ENCODE data around the gene AJM1.

GRCh38 chr9:136860529-136860928 lies 18.3 kb downstream of the AJM1 start:
- TF ChIP-seq CTCF (IDR thresholded peaks at IDR 0.05): no peak
- TF ChIP-seq POLR2A (IDR thresholded peaks at IDR 0.05): no peak
